ENCODE measurements around the gene BTBD9. TPM values are rescaled to one million over a fixed set of nuclear protein-coding genes. Genes with fewer than 3 reads are reported as not detected.

The BTBD9 gene
- total and polyA plus RNA-seq, 2 donors = 2.9 to 4.2 TPM

DNA sequence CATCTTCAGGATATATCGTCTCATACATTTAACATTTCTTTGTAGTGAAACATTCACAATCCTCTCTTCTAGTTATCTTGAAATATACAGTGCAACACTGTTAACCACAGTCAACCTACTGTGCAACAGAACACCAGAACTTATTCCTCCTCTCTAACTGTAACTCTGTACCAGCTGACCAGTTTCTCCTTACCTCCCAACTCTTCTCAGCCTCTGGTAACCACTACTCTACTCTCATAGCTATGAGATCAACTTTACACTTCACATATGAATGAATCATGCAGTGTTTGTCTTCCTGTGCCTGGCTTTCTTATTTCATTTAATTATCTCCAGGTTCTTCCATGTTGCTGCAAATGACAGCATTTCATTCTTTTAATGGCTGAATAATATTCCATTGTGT is 337.6 kb downstream of the BTBD9 start:
- no peak for DNase-seq (ENCODE audit: low read depth in 6 of 9, low spot score in 9 of 9)
- 100% methylated on average over 1 of the region's 1 CpG for WGBS

DNA sequence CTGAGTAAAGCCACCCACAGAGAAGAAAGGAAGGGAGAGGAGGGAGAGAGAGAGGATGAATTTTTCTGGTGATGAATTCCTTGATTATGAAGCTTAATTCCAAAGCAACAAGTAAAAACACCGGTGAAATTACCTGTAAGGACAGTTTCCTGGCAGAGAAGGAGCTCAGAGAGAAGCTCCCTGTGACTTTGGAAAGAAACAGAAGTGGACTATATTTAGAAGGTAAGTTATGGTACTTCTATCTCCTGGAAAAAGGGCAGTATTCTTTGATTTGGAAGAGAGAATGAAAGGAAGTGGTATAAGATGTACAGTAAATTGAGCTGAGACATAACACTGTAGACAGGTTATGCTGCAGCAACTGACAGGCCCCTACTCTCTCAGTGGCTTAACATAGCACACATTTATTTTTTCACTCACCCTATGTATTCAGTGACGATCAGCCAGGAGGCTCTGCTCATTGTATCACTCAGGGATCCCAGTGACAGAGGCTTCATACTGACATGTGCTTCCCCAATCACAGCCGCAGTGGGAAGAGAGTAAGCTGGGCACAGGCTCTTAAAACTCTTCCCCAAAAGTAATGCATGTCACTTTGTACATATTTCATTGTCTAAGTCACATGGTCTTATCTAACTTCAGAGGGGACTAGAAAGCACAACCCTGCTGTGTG is 349.5 kb downstream of the BTBD9 start:
- Histone ChIP-seq H3K9me3 (ENCODE audit: control insufficient read depth in 2 of 2, insufficient read depth in 1 of 2, low read length in 1 of 2) (no peaks in the 10 kb centered on the region), H3K36me3 (ENCODE audit: control insufficient read depth in 2 of 2, insufficient read depth in 2 of 2, low read length in 1 of 2) (no peaks in the 10 kb centered on the region), H3K27ac (ENCODE audit: low read depth in 1 of 2, low read length in 1 of 2) (no peak overlapping the region), H3K27me3 (ENCODE audit: control insufficient read depth in 2 of 2, insufficient read depth in 1 of 2, low read length in 1 of 2) (no peaks in the 10 kb centered on the region), H3K4me3 (ENCODE audit: low read length in 2 of 2) (no peak overlapping the region), H3K4me1 (ENCODE audit: control insufficient read depth in 2 of 2, insufficient read depth in 2 of 2, low read length in 2 of 2) (no peaks in the 10 kb centered on the region)
- 84% methylated on average over 3 of the region's 3 CpGs for WGBS
- DNase-seq (ENCODE audit: low read depth in 6 of 9, low spot score in 9 of 9) = no peak

More for the DNA sequence above, 337.6 kb downstream of the BTBD9 start:
- H3K4me1 ChIP-seq (ENCODE audit: control insufficient read depth in 2 of 2, insufficient read depth in 2 of 2, low read length in 2 of 2) = no peaks in the 10 kb centered on the region
- no peak overlapping the region for H3K4me3 ChIP-seq (ENCODE audit: low read length in 2 of 2)
- no peaks in the 10 kb centered on the region for H3K27me3 ChIP-seq (ENCODE audit: control insufficient read depth in 2 of 2, insufficient read depth in 1 of 2, low read length in 1 of 2)
- H3K36me3 ChIP-seq (ENCODE audit: control insufficient read depth in 2 of 2, insufficient read depth in 2 of 2, low read length in 1 of 2) = no peaks in the 10 kb centered on the region
- no peak overlapping the region for H3K27ac ChIP-seq (ENCODE audit: low read depth in 1 of 2, low read length in 1 of 2)
- no peaks in the 10 kb centered on the region for H3K9me3 ChIP-seq (ENCODE audit: control insufficient read depth in 2 of 2, insufficient read depth in 1 of 2, low read length in 1 of 2)

DNA sequence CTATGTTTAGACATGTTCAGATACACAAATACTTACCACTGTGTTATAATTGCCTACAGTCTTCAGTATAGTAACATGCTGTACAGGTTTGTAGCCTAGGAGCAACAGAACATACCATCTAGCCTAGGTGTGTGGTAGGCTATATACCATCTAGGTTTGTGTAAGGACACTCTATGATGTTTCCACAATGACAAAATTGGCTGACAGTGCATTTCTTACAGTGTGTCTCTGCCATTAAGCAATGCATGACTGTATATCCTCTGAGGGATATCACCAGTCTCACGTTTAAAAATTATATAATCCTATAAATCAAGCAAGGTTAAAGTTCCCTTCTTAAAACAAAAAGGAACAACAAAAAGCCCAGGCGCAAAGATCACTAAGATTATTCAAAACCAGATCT is 352.2 kb downstream of the BTBD9 start:
- WGBS = 97% methylated on average over 2 of the region's 2 CpGs
- H3K27ac ChIP-seq (ENCODE audit: low read depth in 1 of 2, low read length in 1 of 2) = no peak overlapping the region
- H3K4me1 ChIP-seq (ENCODE audit: control insufficient read depth in 2 of 2, insufficient read depth in 2 of 2, low read length in 2 of 2) = no peaks in the 10 kb centered on the region
- no peaks in the 10 kb centered on the region for H3K27me3 ChIP-seq (ENCODE audit: control insufficient read depth in 2 of 2, insufficient read depth in 1 of 2, low read length in 1 of 2)
- H3K9me3 ChIP-seq (ENCODE audit: control insufficient read depth in 2 of 2, insufficient read depth in 1 of 2, low read length in 1 of 2) = no peaks in the 10 kb centered on the region
- no peaks in the 10 kb centered on the region for H3K36me3 ChIP-seq (ENCODE audit: control insufficient read depth in 2 of 2, insufficient read depth in 2 of 2, low read length in 1 of 2)
- H3K4me3 ChIP-seq (ENCODE audit: low read length in 2 of 2) = no peak overlapping the region
- DNase-seq (ENCODE audit: low read depth in 6 of 9, low spot score in 9 of 9) = no peak

DNA sequence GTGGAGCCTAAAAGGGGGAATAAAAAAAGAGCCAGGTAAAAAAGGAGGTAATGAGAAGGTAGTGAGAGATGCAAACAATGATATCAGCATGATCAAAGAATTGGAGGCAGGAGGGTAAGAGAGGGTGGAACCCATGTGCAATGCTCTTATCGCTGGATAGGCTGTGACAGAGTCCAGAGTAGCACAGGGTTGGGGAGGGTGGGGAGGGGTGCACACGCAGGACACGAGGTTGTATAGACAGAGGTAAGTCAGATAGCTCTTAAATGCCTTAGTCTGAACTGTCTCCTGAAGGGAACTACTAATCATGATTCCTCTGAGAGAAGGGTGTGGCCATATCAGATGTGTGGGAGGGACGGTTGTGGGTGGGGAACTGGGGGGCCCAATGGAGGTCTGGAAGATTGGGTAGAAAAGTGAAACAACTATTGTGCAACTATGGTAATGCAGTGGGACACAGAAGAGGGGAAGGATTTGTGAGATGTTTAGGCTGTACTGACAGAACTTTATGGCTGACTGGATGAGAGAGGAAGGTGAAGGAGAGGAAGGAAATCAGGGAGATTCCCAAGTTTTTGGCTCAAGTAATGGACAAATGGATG is 354.8 kb downstream of the BTBD9 start:
- 95% methylated on average over 4 of the region's 4 CpGs for WGBS
- Histone ChIP-seq H3K36me3 (ENCODE audit: control insufficient read depth in 2 of 2, insufficient read depth in 2 of 2, low read length in 1 of 2) (no peaks in the 10 kb centered on the region), H3K27ac (ENCODE audit: low read depth in 1 of 2, low read length in 1 of 2) (no peak overlapping the region), H3K27me3 (ENCODE audit: control insufficient read depth in 2 of 2, insufficient read depth in 1 of 2, low read length in 1 of 2) (no peaks in the 10 kb centered on the region), H3K9me3 (ENCODE audit: control insufficient read depth in 2 of 2, insufficient read depth in 1 of 2, low read length in 1 of 2) (no peaks in the 10 kb centered on the region), H3K4me1 (ENCODE audit: control insufficient read depth in 2 of 2, insufficient read depth in 2 of 2, low read length in 2 of 2) (no peaks in the 10 kb centered on the region), H3K4me3 (ENCODE audit: low read length in 2 of 2) (no peak overlapping the region)
- DNase-seq (ENCODE audit: low read depth in 6 of 9, low spot score in 9 of 9) = no peak

DNA sequence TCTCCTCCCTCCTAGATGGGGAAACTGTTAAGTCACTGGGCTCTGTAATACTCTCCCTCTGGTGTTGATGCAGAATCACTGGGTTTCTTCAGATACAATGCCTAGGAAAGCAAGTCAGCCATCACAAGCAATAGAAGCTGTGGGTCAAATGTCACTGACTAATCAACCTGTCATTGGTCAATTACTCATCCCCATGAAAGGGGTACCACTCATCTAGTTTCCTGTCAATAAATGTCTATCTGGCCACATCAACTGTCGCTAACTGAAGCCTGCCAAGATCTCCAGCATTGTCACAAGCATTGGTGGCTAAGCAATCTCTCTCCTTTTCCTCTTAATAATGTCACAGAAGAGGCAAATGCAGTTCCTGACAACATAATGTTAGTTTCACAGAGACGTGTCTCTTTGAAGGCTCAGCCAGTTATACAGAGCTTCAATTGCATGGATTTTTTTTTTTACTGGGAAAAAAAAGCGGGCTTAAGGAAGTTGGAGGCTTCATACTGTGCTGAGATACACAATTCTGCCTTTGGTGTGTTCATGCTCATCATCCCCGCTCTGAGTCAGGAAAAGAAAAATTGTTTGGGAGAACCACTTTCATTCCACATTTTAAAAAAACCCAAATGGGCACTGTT is 355.9 kb downstream of the BTBD9 start:
- no peaks in the 10 kb centered on the region for H3K36me3 ChIP-seq (ENCODE audit: control insufficient read depth in 2 of 2, insufficient read depth in 2 of 2, low read length in 1 of 2)
- no peaks in the 10 kb centered on the region for H3K27me3 ChIP-seq (ENCODE audit: control insufficient read depth in 2 of 2, insufficient read depth in 1 of 2, low read length in 1 of 2)
- DNase-seq (ENCODE audit: low read depth in 6 of 9, low spot score in 9 of 9) = no peak
- no peaks in the 10 kb centered on the region for H3K4me1 ChIP-seq (ENCODE audit: control insufficient read depth in 2 of 2, insufficient read depth in 2 of 2, low read length in 2 of 2)
- H3K27ac ChIP-seq (ENCODE audit: low read depth in 1 of 2, low read length in 1 of 2) = no peak overlapping the region
- no peak overlapping the region for H3K4me3 ChIP-seq (ENCODE audit: low read length in 2 of 2)
- 98% methylated on average over 4 of the region's 4 CpGs for WGBS
- no peaks in the 10 kb centered on the region for H3K9me3 ChIP-seq (ENCODE audit: control insufficient read depth in 2 of 2, insufficient read depth in 1 of 2, low read length in 1 of 2)

DNA sequence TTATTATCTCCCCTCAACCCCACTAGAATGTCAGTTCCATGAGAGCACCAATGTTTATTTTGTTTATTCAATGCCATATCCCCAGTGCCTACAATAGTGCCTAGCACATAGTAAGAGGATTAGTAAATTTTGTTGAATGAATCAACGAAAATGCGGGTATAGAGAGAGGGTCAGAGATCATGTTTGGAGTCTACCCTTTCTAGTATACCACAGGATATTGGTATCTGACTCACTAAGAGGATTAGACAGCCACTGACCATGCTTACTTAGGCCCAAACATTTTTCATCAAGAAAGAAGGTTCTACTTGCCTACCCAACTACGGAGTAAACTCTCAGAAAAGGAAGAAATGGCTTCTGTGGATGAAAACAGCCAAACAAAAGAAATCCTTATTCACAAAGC is 356.8 kb downstream of the BTBD9 start:
- no peaks in the 10 kb centered on the region for H3K4me1 ChIP-seq (ENCODE audit: control insufficient read depth in 2 of 2, insufficient read depth in 2 of 2, low read length in 2 of 2)
- no peak overlapping the region for H3K27ac ChIP-seq (ENCODE audit: low read depth in 1 of 2, low read length in 1 of 2)
- no peaks in the 10 kb centered on the region for H3K36me3 ChIP-seq (ENCODE audit: control insufficient read depth in 2 of 2, insufficient read depth in 2 of 2, low read length in 1 of 2)
- no peak overlapping the region for H3K4me3 ChIP-seq (ENCODE audit: low read length in 2 of 2)
- WGBS = 80% methylated on average over 3 of the region's 3 CpGs
- no peaks in the 10 kb centered on the region for H3K27me3 ChIP-seq (ENCODE audit: control insufficient read depth in 2 of 2, insufficient read depth in 1 of 2, low read length in 1 of 2)
- no peaks in the 10 kb centered on the region for H3K9me3 ChIP-seq (ENCODE audit: control insufficient read depth in 2 of 2, insufficient read depth in 1 of 2, low read length in 1 of 2)
- DNase-seq (ENCODE audit: low read depth in 6 of 9, low spot score in 9 of 9) = no peak

DNA sequence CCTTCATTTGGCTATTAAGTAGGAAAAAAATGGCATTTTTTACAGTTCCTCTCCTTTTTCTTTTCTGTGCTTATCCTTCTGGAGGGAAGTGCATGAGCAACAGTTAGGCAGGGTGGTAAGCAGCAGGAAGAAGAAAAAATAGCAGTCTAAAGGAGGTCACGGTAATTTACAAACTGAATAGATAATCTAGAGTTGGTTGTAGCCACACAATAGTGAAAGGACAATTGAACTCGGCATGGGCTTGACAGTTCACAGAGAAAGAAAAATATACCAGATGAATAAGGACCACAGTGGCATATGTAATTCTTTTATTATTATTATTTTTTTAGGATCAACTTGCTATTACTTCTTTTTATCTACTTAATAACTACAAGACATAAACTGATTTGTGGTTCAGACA is 358.6 kb downstream of the BTBD9 start:
- no peaks in the 10 kb centered on the region for H3K4me1 ChIP-seq (ENCODE audit: control insufficient read depth in 2 of 2, insufficient read depth in 2 of 2, low read length in 2 of 2)
- no peak overlapping the region for H3K27ac ChIP-seq (ENCODE audit: low read depth in 1 of 2, low read length in 1 of 2)
- H3K27me3 ChIP-seq (ENCODE audit: control insufficient read depth in 2 of 2, insufficient read depth in 1 of 2, low read length in 1 of 2) = no peaks in the 10 kb centered on the region
- 73% methylated on average over 2 of the region's 2 CpGs for WGBS
- no peak for DNase-seq (ENCODE audit: low read depth in 6 of 9, low spot score in 9 of 9)
- H3K4me3 ChIP-seq (ENCODE audit: low read length in 2 of 2) = no peak overlapping the region
- H3K36me3 ChIP-seq (ENCODE audit: control insufficient read depth in 2 of 2, insufficient read depth in 2 of 2, low read length in 1 of 2) = no peaks in the 10 kb centered on the region
- H3K9me3 ChIP-seq (ENCODE audit: control insufficient read depth in 2 of 2, insufficient read depth in 1 of 2, low read length in 1 of 2) = no peaks in the 10 kb centered on the region

DNA sequence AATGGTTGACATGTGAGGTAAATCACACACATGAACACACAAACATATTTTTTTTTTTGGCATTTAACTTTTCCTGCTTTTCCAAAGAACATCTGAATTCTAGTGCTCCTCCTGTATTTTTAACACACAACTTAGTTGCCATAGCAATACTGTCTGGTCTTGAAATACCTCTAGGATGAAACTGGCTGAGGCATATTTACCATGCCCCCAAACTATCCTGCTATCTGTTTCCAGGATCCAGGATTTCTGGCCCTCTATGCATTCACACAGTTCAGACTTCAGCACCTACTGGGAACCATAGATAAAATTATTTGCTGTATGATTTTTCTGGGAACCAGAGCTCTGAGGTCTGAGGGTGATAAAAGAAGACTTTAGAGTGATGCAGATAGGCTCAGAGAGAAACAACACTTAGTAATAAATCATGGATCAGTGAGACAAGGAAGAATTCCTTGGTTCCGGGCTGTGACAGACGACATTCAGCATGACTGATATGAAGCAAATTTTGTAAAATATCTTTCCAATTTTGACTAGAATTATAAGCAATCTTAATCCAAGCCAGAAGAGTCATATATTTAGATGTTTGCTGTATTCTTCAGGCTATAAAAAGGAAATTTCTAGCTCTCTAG is 359.7 kb downstream of the BTBD9 start:
- Histone ChIP-seq H3K36me3 (ENCODE audit: control insufficient read depth in 2 of 2, insufficient read depth in 2 of 2, low read length in 1 of 2) (no peaks in the 10 kb centered on the region), H3K27me3 (ENCODE audit: control insufficient read depth in 2 of 2, insufficient read depth in 1 of 2, low read length in 1 of 2) (no peaks in the 10 kb centered on the region), H3K4me3 (ENCODE audit: low read length in 2 of 2) (no peak overlapping the region), H3K4me1 (ENCODE audit: control insufficient read depth in 2 of 2, insufficient read depth in 2 of 2, low read length in 2 of 2) (no peaks in the 10 kb centered on the region), H3K27ac (ENCODE audit: low read depth in 1 of 2, low read length in 1 of 2) (no peak overlapping the region), H3K9me3 (ENCODE audit: control insufficient read depth in 2 of 2, insufficient read depth in 1 of 2, low read length in 1 of 2) (no peaks in the 10 kb centered on the region)
- 86% methylated on average over 2 of the region's 2 CpGs for WGBS
- no peak for DNase-seq (ENCODE audit: low read depth in 6 of 9, low spot score in 9 of 9)

DNA sequence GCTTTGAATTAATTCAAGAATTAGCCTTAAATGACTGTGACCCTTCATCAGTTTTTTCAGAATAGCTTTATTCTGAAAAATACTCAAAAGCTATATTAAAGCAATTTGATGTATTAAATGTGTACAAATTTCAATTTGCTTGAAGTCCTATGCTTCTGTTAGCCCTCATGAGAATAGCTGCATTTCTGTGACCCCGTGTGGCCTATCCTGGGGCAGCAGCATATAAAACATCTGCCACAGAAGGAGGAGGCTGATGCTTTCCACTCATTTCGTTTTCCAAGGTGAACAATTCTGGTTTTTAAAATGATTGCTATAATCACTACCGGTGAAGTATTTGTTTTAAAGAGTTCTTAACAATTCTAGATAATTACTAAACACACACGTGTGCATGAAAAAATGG is 360.3 kb downstream of the BTBD9 start:
- Histone ChIP-seq H3K27me3 (ENCODE audit: control insufficient read depth in 2 of 2, insufficient read depth in 1 of 2, low read length in 1 of 2) (no peaks in the 10 kb centered on the region), H3K27ac (ENCODE audit: low read depth in 1 of 2, low read length in 1 of 2) (no peak overlapping the region), H3K4me1 (ENCODE audit: control insufficient read depth in 2 of 2, insufficient read depth in 2 of 2, low read length in 2 of 2) (no peaks in the 10 kb centered on the region), H3K4me3 (ENCODE audit: low read length in 2 of 2) (no peak overlapping the region), H3K9me3 (ENCODE audit: control insufficient read depth in 2 of 2, insufficient read depth in 1 of 2, low read length in 1 of 2) (no peaks in the 10 kb centered on the region), H3K36me3 (ENCODE audit: control insufficient read depth in 2 of 2, insufficient read depth in 2 of 2, low read length in 1 of 2) (no peaks in the 10 kb centered on the region)
- WGBS = 95% methylated on average over 4 of the region's 4 CpGs
- DNase-seq (ENCODE audit: low read depth in 6 of 9, low spot score in 9 of 9) = no peak

Data from thymus (tissue), 11 donors.